ENCODE measurements around the gene TMEM184B.

TMEM184B gene

GRCh38 chr22:38266120-38266519 is 6.7 kb downstream of the TMEM184B start:
- no peak overlapping the region for H3K4me3 ChIP-seq
- peaks cover 0 to 9% (median 0%) of the 10 kb centered on the region in 3 donors for H3K36me3 ChIP-seq
- no peaks in the 10 kb centered on the region for H3K27me3 ChIP-seq
- no peaks in the 10 kb centered on the region for H3K9me3 ChIP-seq
- no peak for TF ChIP-seq CTCF (IDR thresholded peaks at IDR 0.05)
- peaks cover 6 to 81% (median 52%) of the 10 kb centered on the region in 4 donors for H3K4me1 ChIP-seq
- intact Hi-C loops (cut with DNase I; ENCODE audit: low total_unique reads) = no loop called here
- no peak for DNase-seq
- peak overlapping the region; percentile 18 to 35 for H3K27ac ChIP-seq

- peaks cover 0 to 73% (median 49%) of the 10 kb centered on the region in 4 donors for H3K4me1 ChIP-seq
Measured at GRCh38 chr22:38264322-38264843, 8.4 kb downstream of the TMEM184B start.

GRCh38 chr22:38262051-38262795 is 10.6 kb downstream of the TMEM184B start:
- Histone ChIP-seq H3K27me3 (no peaks in the 10 kb centered on the region), H3K4me3 (no peak overlapping the region), H3K36me3 (peaks cover 0 to 9% (median 0%) of the 10 kb centered on the region in 3 donors), H3K27ac (peak overlapping the region; percentile 28 to 75), H3K4me1 (peaks cover 0 to 83% (median 51%) of the 10 kb centered on the region in 4 donors), H3K9me3 (no peaks in the 10 kb centered on the region)
- intact Hi-C loops (cut with DNase I; ENCODE audit: low total_unique reads) = loop anchor here (5.0 kb wide), 1 partner anchor 90 kb away; no protein-coding TSS in a partner anchor
- TF ChIP-seq CTCF (IDR thresholded peaks at IDR 0.05) = peak; percentile 55 to 57
- DNase-seq = peak in 1 of 2 donors; percentile 81

More at GRCh38 chr22:38264322-38264843, 8.4 kb downstream of the TMEM184B start:
- peak overlapping the region in 1 of 2 donors; percentile 12 for H3K27ac ChIP-seq
- DNase-seq = no peak
- intact Hi-C loops (cut with DNase I; ENCODE audit: low total_unique reads) = loop anchor here (5.0 kb wide), 1 partner anchor 88 kb away; no protein-coding TSS in a partner anchor
- no peaks in the 10 kb centered on the region for H3K9me3 ChIP-seq
- H3K27me3 ChIP-seq = no peaks in the 10 kb centered on the region
- TF ChIP-seq CTCF (IDR thresholded peaks at IDR 0.05) = no peak
- peaks cover 0 to 9% (median 0%) of the 10 kb centered on the region in 3 donors for H3K36me3 ChIP-seq
- no peak overlapping the region for H3K4me3 ChIP-seq

GRCh38 chr22:38260761-38261681 is 11.8 kb downstream of the TMEM184B start:
- TF ChIP-seq CTCF (IDR thresholded peaks at IDR 0.05) = peak in 1 of 2 experiments; percentile 25
- no peaks in the 10 kb centered on the region for H3K9me3 ChIP-seq
- peaks cover 0 to 85% (median 43%) of the 10 kb centered on the region in 4 donors for H3K4me1 ChIP-seq
- intact Hi-C loops (cut with DNase I; ENCODE audit: low total_unique reads) = loop anchor here (5.0 kb wide), 1 partner anchor 91 kb away; no protein-coding TSS in a partner anchor
- peak overlapping the region; percentile 62 to 75 for H3K27ac ChIP-seq
- H3K4me3 ChIP-seq = no peak overlapping the region
- H3K36me3 ChIP-seq = peaks cover 0 to 9% (median 0%) of the 10 kb centered on the region in 3 donors
- no peak for DNase-seq
- no peaks in the 10 kb centered on the region for H3K27me3 ChIP-seq

- Histone ChIP-seq H3K27ac (peak overlapping the region; percentile 75 to 80), H3K4me3 (no peak overlapping the region), H3K4me1 (peaks cover 0 to 87% (median 36%) of the 10 kb centered on the region in 4 donors), H3K9me3 (no peaks in the 10 kb centered on the region), H3K36me3 (peaks cover 0 to 9% (median 0%) of the 10 kb centered on the region in 3 donors), H3K27me3 (no peaks in the 10 kb centered on the region)
- TF ChIP-seq CTCF (IDR thresholded peaks at IDR 0.05) = no peak
- intact Hi-C loops (cut with DNase I; ENCODE audit: low total_unique reads) = no loop called here
- no peak for DNase-seq
Measured at GRCh38 chr22:38259370-38259769, 13.4 kb downstream of the TMEM184B start.

Data from tibial artery (tissue), 4 donors.